Hematopoietic multipotent progenitor cell treated with erythropoietin and hydrocortisone succinate and interleukin-3 and kit ligand, for 8 days (in vitro differentiated cells): ENCODE data around the gene BARX2.

Experiments used
- DNase-seq: peaks from one replicate; pipeline ENCODE4 v3.0.0-alpha.2; 2015

The BARX2 gene

DNA sequence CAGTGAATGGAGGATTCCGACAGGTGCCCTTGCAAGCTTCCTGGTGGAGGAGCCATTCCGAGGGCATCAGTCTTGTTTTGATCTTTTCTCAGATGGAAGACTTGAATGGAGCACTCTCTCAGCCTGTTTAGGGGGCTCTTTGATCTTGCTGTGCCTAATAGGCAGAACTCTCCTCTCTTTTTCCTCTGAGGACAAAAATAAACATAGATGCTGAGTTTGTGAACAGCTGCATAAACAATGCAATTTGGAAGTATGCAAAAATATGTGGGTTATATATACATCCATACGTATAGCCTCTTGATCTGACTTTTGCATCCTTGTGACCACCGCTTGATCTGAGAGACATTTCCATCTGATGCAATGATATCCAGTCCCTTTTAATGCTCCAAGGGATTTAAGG, 29.1 kb downstream of the BARX2 start:
- no peak for DNase-seq

DNA sequence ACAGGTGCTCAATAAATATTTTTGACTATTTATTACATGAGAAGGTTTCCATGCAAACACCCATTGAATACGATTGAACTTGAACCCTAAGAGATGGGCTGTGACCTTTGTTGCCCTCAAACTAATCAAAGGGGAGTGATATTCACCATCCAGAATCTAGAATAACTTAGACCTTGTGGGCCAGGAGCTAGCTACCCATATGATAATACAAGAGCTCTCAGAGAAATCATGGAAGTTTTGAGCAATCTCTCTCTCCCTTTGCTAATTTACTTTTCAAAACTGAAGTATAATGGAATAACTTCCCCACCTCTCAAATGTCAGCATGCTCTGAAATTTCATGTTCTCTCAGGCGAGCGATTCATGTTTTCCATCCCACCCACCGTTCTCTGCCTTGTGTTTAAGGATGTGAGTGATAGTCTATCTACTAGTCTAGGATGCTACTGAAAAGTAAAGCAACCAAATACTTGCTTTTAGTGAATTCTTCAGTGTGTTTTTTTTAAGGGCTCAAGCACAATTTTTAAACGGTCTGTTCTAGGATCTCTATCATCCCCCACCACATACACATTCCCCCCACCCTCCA, 33.3 kb downstream of the BARX2 start:
- DNase-seq = no peak

DNA sequence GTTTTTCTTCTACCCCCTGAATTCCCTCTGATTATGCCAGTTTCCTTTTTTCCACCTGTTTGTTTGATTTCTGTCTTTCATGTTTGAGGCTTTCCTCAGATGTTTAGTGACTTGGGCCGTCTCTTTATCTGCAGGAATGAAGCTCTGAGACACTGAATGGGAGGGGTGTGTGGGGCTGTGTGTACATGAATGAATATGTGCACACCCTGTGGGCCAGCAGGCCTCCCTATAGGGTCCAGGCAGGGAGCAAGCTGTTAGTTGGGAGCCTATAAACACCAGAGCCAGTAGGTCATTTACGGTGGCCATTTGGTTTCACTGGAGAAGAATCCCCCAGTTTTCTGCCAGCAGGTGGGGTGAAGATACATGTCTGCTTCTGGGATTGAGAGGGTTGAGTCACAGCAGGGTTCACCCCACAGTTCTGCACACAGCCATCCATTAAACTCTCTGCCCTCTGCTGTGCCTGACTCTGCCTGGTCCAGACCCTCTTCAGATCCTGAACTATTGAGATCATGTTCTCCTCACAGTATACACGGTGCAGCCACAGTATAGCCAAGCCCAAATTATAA, 34.8 kb downstream of the BARX2 start:
- DNase-seq = no peak

DNA sequence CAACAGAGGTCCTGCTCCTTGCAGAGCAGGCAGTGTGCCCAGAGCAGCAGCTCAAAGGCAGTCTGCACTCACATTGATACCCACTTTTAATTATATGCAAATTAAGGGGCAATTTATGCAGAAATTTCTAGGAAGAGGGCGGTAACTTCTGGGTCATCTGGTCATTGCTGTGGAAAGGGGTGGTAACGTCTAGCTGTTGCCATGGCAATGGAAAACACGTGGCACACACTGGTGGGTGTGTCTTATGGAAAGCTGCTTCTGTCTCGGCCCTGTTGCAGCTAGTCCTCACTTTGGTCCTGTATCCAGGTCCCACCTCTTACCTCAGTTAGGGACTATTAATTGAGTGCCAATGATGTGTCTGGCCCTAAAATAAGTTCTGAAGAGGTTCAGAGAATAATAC, 36.8 kb downstream of the BARX2 start:
- DNase-seq = no peak

DNA sequence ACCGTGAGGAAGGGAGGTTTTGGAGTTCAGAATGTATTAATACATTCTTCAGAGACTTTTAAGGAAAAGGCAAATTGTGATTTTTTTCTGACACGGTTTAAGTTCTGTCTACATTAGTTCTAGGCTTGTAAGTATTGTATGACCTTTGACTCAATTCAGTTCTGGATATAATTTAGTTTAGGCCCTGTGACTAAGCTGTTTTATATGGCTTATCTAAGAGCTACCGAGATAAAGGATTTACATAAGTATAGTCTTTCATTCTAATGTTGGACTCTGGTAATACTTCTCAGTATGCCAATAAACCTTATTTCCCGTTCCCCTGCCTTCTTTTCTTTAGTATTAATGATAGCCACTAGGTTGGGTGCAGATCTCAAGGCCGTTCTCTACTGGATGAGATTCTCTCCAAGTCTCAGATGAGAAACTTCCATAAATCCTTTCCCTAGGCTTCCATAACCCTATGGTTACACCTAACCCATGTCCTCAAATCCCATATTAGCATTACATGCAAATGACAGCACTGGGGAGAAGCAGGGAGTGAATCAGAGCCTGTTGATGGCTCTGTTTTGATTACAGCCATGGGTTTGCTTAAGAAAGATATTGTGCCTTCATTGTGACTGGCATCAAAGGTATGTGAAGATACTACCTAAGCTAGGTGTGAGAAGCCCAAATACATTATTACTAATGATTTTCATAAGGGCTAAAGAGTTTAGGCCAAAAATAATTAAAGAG, 38.7 kb downstream of the BARX2 start:
- DNase-seq = no peak

DNA sequence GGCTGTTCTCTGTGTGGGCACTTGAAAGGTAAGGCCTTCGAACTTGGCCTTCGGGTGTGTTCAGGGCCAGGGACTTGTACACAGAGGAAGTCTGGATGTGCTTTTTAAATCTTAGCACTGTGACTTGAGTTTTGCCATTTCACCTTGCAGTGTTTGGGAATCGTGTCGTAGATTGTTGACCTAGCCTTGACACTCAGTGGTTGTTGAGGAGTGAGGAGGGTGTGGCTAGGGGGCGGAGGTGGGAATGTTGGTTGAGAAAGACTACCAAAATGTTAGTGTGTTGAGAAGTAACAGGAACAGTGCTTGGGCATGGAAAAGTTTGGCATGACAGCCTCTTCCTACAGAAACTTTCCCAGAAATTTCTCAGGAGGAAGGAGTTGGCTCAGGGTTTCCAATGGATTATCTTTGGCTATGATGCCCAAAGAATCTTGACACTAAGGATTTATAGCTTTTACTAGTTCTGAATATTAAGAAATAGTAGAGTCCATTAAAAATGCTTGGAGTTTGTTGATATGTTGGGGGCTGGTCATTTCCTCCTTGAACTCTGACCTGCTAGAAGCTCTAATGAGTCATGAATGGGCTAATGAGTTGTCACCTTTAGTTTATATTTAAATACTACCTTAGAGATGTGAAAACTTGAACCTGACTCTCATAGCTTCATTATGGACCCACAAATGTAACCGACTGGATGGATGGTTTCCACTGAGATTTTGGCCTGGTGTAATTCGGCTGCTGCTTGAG, 40.6 kb downstream of the BARX2 start:
- no peak for DNase-seq

DNA sequence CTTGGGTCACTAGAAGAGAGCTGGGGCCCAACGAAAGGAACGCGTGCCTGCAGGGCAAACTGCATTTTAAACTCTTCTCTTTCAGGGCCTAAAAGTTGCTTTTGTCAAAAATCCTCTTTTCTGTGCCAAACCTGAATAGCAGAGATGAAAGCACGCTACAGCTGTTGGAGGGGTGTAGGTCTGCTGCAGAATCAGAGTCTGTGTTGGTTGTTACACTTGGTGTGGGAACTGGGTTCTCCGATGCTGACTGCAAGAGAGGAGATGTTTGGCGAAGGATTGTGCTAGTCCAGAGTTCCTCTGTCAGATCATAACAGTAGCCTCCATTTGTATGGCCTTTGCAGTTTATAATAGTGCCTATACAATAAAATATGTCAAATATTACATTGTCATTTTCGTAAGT, 41.8 kb downstream of the BARX2 start:
- no peak for DNase-seq

DNA sequence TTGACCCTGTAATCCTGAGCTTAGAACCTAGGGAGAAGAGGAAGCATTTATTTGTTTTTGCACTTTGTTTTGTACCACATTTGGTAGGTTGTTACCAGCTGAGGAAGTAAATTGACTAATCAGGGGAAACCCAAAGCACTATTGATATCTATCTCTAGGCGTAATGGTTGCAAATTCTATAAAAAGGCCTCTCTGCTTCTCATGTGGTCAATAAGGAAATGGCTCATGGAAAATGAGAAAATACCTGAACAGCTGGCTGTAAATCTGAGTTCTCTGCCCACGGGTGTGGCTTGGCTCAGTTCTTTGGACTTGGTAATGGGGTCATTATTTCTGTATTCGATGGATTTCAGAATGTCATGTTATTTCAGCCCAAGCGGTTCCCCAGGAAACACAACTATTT, 42.4 kb downstream of the BARX2 start:
- DNase-seq = no peak

DNA sequence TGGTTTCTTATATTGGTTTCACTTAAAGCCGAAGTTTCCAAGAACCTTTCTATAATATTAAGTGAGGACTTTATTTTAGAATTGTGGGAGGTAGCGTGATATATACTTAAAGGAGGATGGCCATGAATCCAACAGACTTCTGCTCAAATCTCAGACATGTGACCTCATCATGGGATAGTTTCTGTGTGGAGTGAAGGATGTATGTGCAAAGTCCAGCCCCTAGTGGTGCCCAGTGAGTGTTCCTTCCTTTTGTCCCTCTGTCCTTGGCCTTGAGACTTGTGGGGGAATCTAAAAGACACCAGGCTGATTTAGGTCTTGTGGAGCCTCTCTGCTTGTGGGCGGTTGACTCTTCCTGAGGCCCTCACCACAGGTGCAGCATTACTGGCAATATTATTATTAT, 43.7 kb downstream of the BARX2 start:
- DNase-seq = no peak

DNA sequence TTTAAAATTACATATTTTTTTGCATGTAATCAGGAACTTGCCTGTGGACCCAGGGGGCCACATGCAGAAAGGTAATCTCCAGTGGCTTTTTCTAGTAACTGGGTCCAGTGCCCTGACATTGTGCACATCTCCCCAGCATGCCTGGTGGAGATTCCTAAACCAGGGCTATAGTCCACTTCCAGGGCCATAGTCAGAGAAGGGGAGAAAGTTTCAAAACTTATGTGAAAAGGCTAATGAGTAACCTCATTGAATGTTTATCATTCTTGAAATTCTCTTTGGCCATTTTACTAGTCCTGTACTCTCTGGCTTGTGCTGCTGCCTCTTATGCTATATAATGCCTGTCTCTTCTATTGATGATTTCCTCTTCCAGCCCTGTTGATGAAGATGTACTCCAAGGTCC, 47.8 kb downstream of the BARX2 start:
- DNase-seq = no peak

DNA sequence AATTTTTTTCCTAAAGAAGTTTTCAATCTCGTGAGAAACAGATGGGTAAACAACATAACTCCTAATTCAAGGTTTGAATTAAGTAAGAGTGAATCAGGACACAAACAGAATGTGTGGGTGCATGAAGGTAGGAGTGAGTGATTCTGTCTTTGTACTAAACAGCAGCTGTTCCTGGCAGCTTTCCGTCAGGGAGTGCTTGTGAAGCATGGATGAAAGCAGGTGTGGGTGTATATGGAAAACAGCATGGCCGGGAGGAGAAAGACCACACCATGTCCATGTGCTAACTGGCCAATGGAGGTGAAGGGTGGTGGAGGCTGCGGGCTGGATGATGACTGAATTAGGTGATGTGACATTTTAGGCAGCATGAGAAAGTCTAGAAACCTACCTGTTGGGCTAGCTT, 49.6 kb downstream of the BARX2 start:
- DNase-seq = no peak

DNA sequence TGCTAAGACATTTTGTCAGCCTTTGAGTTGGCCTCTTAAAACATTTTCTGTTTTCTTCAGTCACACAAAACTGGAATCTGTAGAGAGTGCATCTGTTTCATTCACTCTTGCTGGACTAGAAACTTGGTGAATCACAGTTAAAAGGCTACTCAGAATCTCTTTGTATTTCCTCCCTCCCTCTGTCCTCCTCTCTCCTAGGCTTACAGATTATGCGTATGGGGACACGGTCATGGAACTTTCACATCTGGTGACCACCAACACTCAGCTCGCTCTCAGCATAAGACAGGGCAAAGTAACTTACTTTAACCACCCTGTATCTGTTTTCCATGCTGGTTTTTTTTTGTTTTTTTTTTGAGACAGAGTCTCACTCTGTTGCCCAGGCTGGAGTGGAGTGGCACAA, 50.4 kb downstream of the BARX2 start:
- DNase-seq = no peak

DNA sequence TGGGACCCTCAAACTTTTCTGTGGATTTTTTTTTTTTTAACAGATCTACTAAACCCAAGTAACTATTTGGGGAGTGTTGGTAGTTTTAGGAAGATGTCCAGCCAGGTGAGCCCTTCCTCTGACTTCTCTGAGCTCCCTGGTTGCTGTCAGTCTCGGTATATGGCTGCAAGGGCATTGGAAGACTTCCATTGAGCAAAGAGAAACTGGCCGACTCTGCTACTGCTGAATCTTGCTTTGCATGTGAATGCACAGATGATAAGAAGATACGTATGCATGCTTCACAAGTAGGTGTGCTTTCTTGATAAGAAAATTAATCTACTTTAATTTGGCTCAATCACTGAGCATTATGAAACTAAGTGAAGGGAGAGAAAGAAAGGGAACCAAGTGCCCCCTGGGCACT, 51.1 kb downstream of the BARX2 start:
- no peak for DNase-seq

DNA sequence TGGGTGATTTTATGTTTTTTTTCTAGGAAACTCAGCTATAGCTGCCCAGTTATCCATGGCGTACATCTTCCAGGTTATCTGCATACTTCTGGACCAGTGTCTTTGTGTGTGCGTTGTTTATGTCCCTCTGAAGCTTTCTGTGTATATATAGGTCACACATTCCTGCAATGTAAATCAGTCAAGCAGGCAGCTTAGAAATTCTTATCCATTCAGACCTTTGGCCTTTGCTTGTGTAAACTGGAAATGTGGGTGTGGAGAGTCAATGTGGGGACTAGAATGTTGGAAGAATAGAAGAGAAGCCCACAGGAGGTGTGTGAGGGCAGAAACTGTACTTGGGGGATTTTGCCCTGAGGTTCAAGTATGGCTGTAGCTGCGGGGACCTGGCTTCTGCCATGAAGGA, 51.7 kb downstream of the BARX2 start:
- DNase-seq = no peak

DNA sequence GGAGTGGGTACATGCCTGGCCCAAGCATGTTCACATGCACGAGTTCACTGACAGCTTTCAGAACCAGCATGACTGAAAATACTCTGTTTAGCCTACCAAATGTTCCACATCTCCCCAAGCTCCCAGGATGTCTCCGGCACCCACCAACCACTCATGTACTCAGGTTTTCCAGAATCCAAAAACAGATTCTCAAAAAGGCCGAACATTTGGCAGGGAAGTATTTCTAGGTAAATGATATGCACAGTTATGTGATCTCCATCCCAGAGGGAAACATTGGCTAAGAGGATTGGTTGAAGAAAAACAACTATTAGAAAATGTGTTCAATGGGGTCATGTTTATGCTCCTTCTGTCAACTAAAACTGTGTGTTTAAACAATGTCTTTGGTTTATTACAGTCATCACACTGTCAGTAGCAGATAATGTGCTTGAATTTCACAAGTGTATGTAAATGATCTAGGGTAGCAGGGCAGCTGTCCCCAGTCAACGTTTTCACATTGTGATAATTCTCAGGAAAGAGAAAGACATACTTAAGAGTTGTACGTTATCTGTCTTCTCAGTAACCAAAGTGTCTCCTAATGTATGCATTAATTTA, 52.3 kb downstream of the BARX2 start:
- DNase-seq = no peak

DNA sequence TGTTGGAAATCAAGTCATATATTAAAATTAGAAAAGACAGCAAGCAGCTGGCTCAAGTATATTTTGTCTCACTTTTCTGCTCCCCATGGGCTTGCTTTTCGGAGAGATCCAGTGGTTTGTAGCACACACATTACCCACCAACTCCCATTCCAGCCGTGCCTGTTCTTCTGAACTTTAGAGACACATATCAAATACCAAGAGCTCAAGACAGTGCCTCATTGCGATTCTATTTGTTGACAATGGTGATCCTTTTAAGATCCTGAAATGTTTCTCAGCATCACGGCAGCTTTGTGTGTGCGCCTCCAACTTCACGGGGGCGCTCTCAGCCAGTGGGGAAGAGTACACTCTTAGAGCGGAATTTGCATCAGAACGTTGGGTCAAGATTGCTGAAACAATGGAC, 52.9 kb downstream of the BARX2 start:
- DNase-seq = no peak

DNA sequence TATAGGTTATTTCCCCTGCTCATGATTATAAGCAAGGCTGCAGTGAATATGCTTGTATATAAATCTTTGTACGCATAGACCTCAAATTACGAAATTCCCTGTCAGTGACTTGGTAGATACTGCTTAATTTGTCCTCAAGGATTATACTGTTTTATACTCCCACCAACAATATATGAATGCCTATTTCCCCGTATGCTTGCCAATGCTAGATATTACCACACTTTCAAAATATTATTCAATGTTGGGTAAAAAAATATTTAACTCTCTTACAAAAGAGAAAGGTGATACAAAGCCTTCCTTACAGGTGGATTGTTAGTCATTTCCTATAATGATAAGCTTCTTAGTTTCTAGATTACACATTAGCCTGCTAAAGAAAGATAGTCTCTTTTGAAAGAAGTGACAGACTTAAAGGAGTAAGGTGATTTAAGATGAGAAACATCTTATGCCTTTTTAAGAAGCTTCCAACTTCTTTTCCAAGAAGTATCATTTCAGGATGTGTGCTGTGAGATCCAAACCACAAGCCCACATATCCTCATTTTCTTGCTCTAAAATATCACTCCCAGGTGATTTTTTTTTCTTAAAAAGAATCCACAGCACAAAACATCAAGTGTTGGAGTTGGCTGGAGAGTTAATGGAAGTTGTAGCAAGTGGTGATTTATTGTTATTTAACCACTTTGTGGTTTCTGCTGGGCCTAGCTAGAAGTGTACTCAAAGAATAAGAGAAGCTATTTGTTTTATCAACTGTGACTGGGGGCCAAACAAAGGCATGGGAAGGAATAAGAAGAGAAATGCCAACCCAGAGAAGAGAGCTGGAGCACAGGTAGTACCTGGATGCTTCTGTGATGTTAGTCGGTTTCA, 59.2 kb downstream of the BARX2 start:
- DNase-seq = no peak

DNA sequence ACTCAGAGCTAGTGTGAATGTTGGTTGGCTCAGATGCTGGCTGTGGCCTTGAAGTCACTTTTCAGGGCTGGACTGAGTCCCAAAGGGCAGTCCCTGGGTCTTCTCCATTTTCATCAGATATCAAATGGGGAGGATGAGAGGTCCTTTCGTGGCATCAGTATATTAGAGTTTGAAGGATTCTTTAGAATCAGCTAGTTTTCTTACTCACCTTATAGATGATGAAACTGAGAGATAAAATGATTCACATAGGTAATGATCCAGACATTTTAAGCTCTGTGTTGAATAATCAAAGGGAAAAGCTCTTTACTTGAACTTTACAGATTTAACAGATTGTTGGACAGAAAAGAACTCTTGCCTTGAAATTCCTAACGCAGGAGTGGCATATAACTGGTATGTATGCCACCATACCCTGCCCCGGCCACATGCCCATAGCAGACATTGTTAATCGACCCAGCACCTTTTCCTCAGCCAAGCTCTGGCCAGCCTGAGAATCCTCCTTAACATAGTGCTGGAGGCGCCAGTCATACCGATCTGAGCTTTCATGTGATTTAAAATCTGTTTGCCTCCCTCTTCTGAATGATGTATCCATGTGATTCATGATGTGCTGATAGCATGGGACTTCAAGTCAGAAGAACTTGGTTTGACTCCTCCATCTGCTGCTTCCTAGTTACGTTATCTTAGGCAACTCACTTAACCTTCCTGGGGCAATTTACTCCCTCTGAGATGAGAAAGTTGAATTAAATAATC, 60.0 kb downstream of the BARX2 start:
- DNase-seq = no peak

DNA sequence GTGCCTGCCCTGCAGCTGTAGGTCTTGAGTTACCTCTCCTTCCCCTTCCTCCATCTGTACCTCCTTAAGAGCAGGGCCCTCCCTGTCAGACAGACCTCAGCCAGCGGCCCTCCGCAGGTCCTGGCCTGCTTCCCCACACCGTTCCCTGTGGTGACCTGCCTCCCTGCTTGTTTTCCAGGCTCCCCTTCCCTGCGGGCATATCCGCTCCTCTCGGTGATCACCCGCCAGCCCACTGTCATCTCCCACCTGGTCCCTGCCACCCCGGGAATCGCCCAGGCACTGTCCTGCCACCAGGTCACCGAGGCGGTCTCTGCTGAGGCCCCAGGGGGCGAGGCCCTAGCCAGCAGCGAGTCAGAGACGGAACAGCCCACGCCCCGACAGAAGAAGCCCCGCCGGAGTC, 60.9 kb downstream of the BARX2 start:
- DNase-seq = no peak

DNA sequence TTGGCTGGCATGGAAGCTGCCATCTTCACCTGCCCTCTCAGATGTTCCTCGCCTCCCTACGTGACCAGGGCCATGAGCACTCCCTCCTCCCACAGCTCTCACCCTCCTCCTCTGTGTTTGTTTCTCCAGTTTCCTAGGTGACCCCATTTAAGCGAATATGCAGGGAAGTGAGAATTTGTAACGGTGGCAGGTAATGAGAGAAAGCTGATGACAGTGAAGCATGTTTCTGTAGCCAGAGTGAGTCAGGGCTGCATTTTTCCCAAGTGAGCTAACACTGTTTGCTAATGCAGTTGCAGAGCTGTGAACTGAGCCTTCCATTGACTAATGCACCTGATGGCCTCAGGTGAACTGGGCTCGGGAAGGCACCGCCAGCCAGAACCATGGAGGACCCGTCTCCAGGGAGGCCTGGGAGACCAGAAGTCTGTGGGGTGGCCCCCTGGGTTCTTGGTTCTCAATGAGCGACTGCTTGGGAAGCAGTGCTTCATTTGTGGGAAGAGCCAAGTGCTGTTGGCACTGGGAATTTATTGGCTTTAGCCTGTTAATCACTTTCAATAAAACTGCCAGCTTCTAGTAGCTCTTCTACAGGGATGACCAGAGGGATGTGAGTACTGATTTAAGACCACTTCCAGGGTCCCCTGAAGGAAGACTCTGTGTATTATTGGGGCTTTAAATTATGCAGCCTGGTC, 64.5 kb downstream of the BARX2 start:
- no peak for DNase-seq

DNA sequence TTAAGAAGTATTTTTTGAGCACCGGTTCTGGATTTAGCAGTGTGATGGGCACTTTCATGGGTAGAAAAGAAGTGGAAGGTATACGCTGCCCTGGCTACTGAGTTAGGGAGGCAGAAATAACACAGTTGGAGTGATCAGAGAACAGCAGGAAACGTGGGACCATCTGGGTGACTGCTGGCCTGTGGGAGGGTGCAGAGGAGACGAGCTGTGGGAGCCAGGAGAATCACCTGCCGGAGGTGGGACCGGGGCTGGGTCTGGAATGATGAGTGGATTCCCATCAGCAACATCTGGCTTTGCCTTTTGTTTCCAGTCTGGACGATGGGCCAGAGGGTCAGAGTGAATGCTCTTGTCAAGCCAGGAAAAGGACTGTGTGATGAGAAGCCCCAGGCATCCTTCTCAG, 66.5 kb downstream of the BARX2 start:
- no peak for DNase-seq
